CD4-positive, CD25-positive, alpha-beta regulatory T cell (primary cell): ENCODE measurements around the gene ECSIT. TPM values are rescaled to one million over a fixed set of nuclear protein-coding genes. Genes with fewer than 3 reads are reported as not detected.

Experiments used
- ATAC-seq, 2 donors: fragments of 150-1000 bp; cut with Tn5 transposase; one replicate each; pipeline ENCODE4 v1.10.0; 2021; ENCODE audit warnings: low read depth in 2 of 2, moderate number of reproducible peaks in 2 of 2, moderate library complexity in 1 of 2
- DNase-seq, 3 donors: peaks; one replicate each; pipeline versions ENCODE4 v3.0.0 to v3.0.0-alpha.2; 2012 to 2022; ENCODE audit warnings: mixed read lengths in 1 of 3
- H3K27ac ChIP-seq: one replicate; pipeline ENCODE4 v1.7.0; 2013; ENCODE audit warnings: mild to moderate bottlenecking, low read length; ENCODE audit not compliant: insufficient read depth, poor library complexity, severe bottlenecking
- H3K27me3 ChIP-seq: one replicate; pipeline ENCODE4 v1.7.0; 2013; ENCODE audit warnings: low read length; ENCODE audit not compliant: control insufficient read depth, insufficient read depth
- H3K36me3 ChIP-seq: one replicate; pipeline ENCODE4 v1.7.0; 2013; ENCODE audit warnings: mild to moderate bottlenecking, low read length, moderate library complexity; ENCODE audit not compliant: control insufficient read depth, insufficient read depth
- H3K4me1 ChIP-seq: 2 replicates; pipeline ENCODE4 v1.7.0; 2013; ENCODE audit warnings: mild to moderate bottlenecking, low read length; ENCODE audit not compliant: insufficient read depth, control insufficient read depth, poor library complexity, severe bottlenecking
- H3K4me3 ChIP-seq: one replicate; pipeline ENCODE4 v1.7.0; 2013; ENCODE audit warnings: low read depth, mild to moderate bottlenecking, low read length, moderate library complexity
- H3K9me3 ChIP-seq, 2 experiments: 1 replicate in 1 of 2; 2 replicates in 1 of 2; pipeline ENCODE4 v1.7.0; 2013; ENCODE audit warnings: low read length in 2 of 2, mild to moderate bottlenecking in 1 of 2, moderate library complexity in 1 of 2; ENCODE audit not compliant: control insufficient read depth in 2 of 2
- H3K27ac Mint-ChIP-seq, 3 donors: one replicate each; pipeline ENCODE4 v1.8.0; 2020 to 2022; ENCODE audit warnings: mild to moderate bottlenecking in 3 of 3, mixed read lengths in 3 of 3, moderate library complexity in 2 of 3
- H3K27me3 Mint-ChIP-seq: one replicate; pipeline ENCODE4 v1.8.0; 2022; ENCODE audit warnings: mild to moderate bottlenecking, mixed read lengths
- H3K36me3 Mint-ChIP-seq: one replicate; pipeline ENCODE4 v1.8.0; 2020; ENCODE audit warnings: mixed read lengths
- H3K4me1 Mint-ChIP-seq, 4 donors: one replicate each; pipeline ENCODE4 v1.8.0; 2020 to 2022; ENCODE audit warnings: mixed read lengths in 4 of 4, mild to moderate bottlenecking in 1 of 4
- H3K4me3 Mint-ChIP-seq, 4 donors: one replicate each; pipeline ENCODE4 v1.8.0; 2020 to 2022; ENCODE audit warnings: mild to moderate bottlenecking in 4 of 4, mixed read lengths in 4 of 4, moderate library complexity in 3 of 4
- H3K9me3 Mint-ChIP-seq, 7 donors: one replicate each; pipeline ENCODE4 v1.8.0; 2020 to 2022; ENCODE audit warnings: mixed read lengths in 7 of 7, mild to moderate bottlenecking in 3 of 7, moderate library complexity in 2 of 7
- polyA plus RNA-seq, 4 donors: library from polyadenylated mRNA; unstranded; fragments of 300-500 nt; fragmentation: Illumina TruSeq; gene quantifications; one replicate each; pipeline ENCODE4 v1.2.3, GENCODE V29; 2021
- total RNA-seq: library from RNA; stranded (reverse); gene quantifications from one replicate; pipeline ENCODE4 v1.2.3, GENCODE V29; 2022

ECSIT gene
- total and polyA plus RNA-seq, 5 donors from 2014 or later = 27.3 to 39.3 (median 36.9) TPM

DNA sequence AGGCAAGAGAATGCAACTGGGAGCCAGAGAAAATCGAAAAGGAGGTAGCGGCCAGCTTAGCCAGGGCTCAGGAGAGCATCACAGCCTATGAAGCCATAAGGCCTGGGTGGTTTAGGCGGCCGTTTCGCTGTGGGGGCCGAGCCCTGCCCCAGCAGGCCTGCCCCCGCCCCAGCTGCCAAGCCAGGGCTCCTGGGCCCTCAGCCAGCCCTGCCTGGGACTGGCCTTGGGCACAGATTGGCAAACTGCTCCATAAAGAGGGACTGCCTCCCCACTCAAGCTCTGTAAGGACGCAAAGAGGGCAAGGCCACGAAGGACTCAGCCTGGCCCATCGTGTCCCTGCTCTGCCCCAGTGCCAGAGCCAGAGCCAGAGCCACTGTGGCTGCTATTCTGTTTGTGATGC, 33.5 kb downstream of the ECSIT start:
- H3K36me3 Mint-ChIP-seq = peaks cover 27% of the 10 kb centered on the region
- no peak overlapping the region for H3K4me3 Mint-ChIP-seq
- H3K4me1 Mint-ChIP-seq = no peaks in the 10 kb centered on the region
- no peaks in the 10 kb centered on the region for H3K27me3 Mint-ChIP-seq
- no peaks in the 10 kb centered on the region for H3K4me1 ChIP-seq
- no peak overlapping the region for H3K27ac ChIP-seq
- no peak overlapping the region for H3K27ac Mint-ChIP-seq
- H3K9me3 ChIP-seq = no peaks in the 10 kb centered on the region
- peaks cover 16% of the 10 kb centered on the region for H3K36me3 ChIP-seq
- H3K27me3 ChIP-seq = no peaks in the 10 kb centered on the region
- DNase-seq = no peak
- H3K9me3 Mint-ChIP-seq = no peaks in the 10 kb centered on the region
- no peak for ATAC-seq
- no peak overlapping the region for H3K4me3 ChIP-seq

GRCh38 chr19:11494634-11495285, 34.2 kb downstream of the ECSIT start:
- peaks cover 0 to under 1% (median 0%) of the 10 kb centered on the region in 7 donors for H3K9me3 Mint-ChIP-seq
- DNase-seq (no peak), ATAC-seq (no peak)
- Histone ChIP-seq H3K27ac (no peak overlapping the region), H3K4me1 (no peaks in the 10 kb centered on the region), H3K27me3 (no peaks in the 10 kb centered on the region), H3K9me3 (no peaks in the 10 kb centered on the region), H3K4me3 (no peak overlapping the region), H3K36me3 (peaks cover 16% of the 10 kb centered on the region)
- H3K4me1 Mint-ChIP-seq = no peaks in the 10 kb centered on the region
- peaks cover 24% of the 10 kb centered on the region for H3K36me3 Mint-ChIP-seq
- no peak overlapping the region for H3K4me3 Mint-ChIP-seq
- H3K27me3 Mint-ChIP-seq = no peaks in the 10 kb centered on the region
- H3K27ac Mint-ChIP-seq = no peak overlapping the region

DNA sequence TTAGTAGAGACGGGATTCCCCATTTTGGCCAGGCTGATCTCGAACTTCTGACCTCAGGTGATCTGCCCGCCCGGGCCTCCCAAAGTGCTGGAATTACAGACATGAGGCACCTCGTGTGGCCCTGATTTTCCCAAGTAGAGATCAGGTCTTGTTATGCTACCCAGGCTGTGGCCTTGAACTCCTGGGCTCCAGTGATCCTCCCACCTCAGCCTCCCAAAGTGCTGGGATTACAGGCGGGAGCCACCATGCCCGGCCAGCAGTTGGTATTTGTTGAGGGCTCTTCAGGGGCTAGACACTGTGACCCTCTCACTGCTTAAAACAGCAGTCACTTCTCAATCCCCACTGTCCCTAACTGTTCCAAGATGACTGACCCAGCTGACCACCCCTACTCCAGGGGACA, 39.6 kb downstream of the ECSIT start:
- Mint-ChIP-seq H3K9me3 (peaks cover 0 to 6% (median 0%) of the 10 kb centered on the region in 7 donors), H3K36me3 (peaks cover 15% of the 10 kb centered on the region), H3K4me1 (peaks cover 0 to 2% (median 0%) of the 10 kb centered on the region in 4 donors), H3K27ac (no peak overlapping the region), H3K27me3 (no peaks in the 10 kb centered on the region), H3K4me3 (no peak overlapping the region)
- Histone ChIP-seq H3K9me3 (no peaks in the 10 kb centered on the region), H3K4me3 (no peak overlapping the region), H3K27ac (no peak overlapping the region), H3K4me1 (no peaks in the 10 kb centered on the region), H3K36me3 (peaks cover 11% of the 10 kb centered on the region), H3K27me3 (no peaks in the 10 kb centered on the region)
- DNase-seq (no peak), ATAC-seq (no peak)

GRCh38 chr19:11486661-11487503, 42.1 kb downstream of the ECSIT start:
- H3K36me3 Mint-ChIP-seq = peaks cover 19% of the 10 kb centered on the region

GRCh38 chr19:11485245-11485837, 43.6 kb downstream of the ECSIT start:
- ATAC-seq = no peak
- no peaks in the 10 kb centered on the region for H3K27me3 ChIP-seq
- Mint-ChIP-seq H3K4me3 (peak overlapping the region in 1 of 4 donors; percentile 17), H3K36me3 (peaks cover 13% of the 10 kb centered on the region), H3K9me3 (peaks cover 0 to 10% (median 0%) of the 10 kb centered on the region in 7 donors), H3K27ac (peak overlapping the region in 1 of 3 donors; percentile 66), H3K27me3 (peaks cover 21% of the 10 kb centered on the region), H3K4me1 (peaks cover 0 to 23% (median 13%) of the 10 kb centered on the region in 4 donors)
- DNase-seq = no peak
- H3K4me1 ChIP-seq = peaks cover 28% of the 10 kb centered on the region
- no peaks in the 10 kb centered on the region for H3K9me3 ChIP-seq
- H3K4me3 ChIP-seq = no peak overlapping the region
- no peak overlapping the region for H3K27ac ChIP-seq
- H3K36me3 ChIP-seq = no peaks in the 10 kb centered on the region

More at GRCh38 chr19:11486661-11487503, 42.1 kb downstream of the ECSIT start:
- ATAC-seq (no peak), DNase-seq (no peak)
- Histone ChIP-seq H3K27ac (no peak overlapping the region), H3K9me3 (no peaks in the 10 kb centered on the region), H3K4me1 (peaks cover 13% of the 10 kb centered on the region), H3K36me3 (peaks cover 7% of the 10 kb centered on the region), H3K27me3 (no peaks in the 10 kb centered on the region), H3K4me3 (no peak overlapping the region)
- H3K4me1 Mint-ChIP-seq = peaks cover 0 to 15% (median 7%) of the 10 kb centered on the region in 4 donors
- H3K4me3 Mint-ChIP-seq = no peak overlapping the region
- no peak overlapping the region for H3K27ac Mint-ChIP-seq
- H3K27me3 Mint-ChIP-seq = peaks cover 12% of the 10 kb centered on the region
- peaks cover 0 to 8% (median 0%) of the 10 kb centered on the region in 7 donors for H3K9me3 Mint-ChIP-seq

DNA sequence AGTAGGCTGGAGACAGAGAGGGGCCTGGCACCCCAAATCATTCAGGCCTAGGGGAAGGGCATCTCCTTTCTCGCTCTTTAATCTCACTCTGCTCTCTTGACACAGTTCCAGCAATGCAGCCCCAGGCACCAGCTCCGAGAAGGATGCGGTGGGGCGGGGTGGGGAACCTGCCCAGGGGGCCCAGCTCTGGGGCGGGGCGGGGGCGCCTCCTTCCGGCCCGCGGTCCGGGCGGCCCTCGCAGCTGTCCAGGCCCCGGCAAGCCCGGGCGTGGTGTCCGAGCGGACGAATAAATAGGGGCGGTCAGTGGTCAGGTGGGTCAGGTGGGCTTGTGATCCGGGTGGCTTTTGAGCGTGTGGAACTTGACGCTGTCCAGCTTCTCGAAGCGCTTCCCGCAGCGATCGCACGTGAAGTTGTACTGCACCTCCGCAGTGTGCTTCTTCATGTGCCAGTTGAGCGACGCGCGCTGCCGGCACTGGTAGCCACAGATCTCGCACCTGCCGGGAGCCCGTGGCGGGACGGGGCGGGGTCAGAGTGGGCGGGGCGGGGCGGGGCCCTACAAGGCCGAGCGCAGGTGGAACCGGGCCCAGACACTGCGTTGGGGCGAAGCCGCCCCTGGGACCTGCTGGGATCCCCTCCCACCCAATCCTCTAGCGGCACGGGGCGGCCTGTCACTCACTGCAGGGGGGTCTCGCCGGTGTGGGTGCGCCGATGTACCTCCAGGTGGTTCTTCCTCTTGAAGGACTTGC, 45.4 kb downstream of the ECSIT start:
- peaks cover 40% of the 10 kb centered on the region for H3K4me1 ChIP-seq
- no peak overlapping the region for H3K27ac ChIP-seq
- ATAC-seq = no peak
- peaks cover 0 to 9% (median 0%) of the 10 kb centered on the region in 7 donors for H3K9me3 Mint-ChIP-seq
- no peaks in the 10 kb centered on the region for H3K27me3 ChIP-seq
- peaks cover 7% of the 10 kb centered on the region for H3K36me3 Mint-ChIP-seq
- no peaks in the 10 kb centered on the region for H3K36me3 ChIP-seq
- H3K27ac Mint-ChIP-seq = no peak overlapping the region
- H3K9me3 ChIP-seq = no peaks in the 10 kb centered on the region
- H3K4me3 Mint-ChIP-seq = peak overlapping the region in 2 of 4 donors; percentile 24 to 41
- H3K4me3 ChIP-seq = no peak overlapping the region
- peaks cover 29% of the 10 kb centered on the region for H3K27me3 Mint-ChIP-seq
- peaks cover 0 to 30% (median 13%) of the 10 kb centered on the region in 4 donors for H3K4me1 Mint-ChIP-seq
- DNase-seq = no peak

DNA sequence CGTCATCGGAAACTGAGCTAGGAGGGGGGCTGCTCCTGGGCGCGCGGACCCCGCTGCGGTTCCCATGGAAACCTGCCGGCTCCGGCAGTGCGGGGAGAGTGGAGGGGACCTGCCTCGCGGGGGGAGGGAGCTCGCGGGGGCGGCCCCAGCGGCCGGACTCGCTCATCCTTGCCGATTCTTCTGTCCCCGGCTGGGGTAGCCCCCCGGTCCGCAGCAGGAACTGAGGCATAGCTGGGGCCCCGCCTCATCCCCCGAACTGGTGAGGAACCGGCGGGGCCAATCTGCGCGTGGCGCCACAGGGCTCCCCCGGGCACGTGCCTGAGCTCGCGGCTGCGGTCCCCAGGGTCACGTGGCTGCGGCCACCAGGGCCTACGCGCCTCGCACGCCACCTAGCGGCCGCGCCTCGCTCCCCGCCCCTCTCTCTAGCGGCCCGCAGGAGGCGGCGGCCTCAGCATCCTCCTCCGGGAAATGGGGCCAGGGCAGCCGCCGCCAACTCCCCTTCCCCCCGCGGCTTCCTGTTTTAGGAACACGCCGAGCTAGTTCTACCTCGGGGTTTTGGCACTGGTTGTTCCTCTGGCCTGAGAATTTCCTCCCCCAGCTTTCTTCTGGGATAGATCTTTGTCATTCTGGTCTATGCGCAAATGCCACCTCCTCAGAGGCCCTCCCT, 46.4 kb downstream of the ECSIT start:
- peak overlapping the region in 2 of 3 donors; percentile 29 to 55 for H3K27ac Mint-ChIP-seq
- H3K4me3 ChIP-seq = peak overlapping the region; percentile 13

More for the DNA sequence above, 46.4 kb downstream of the ECSIT start:
- peak; percentile 78 to 92 (median 85) for DNase-seq
- no peaks in the 10 kb centered on the region for H3K9me3 ChIP-seq
- H3K27ac ChIP-seq = peak overlapping the region; percentile 47
- no peaks in the 10 kb centered on the region for H3K36me3 ChIP-seq
- peaks cover 40% of the 10 kb centered on the region for H3K4me1 ChIP-seq
- Mint-ChIP-seq H3K36me3 (peaks cover 7% of the 10 kb centered on the region), H3K4me3 (peak overlapping the region; percentile 52 to 82 (median 72)), H3K27me3 (peaks cover 38% of the 10 kb centered on the region), H3K9me3 (peaks cover 0 to 9% (median 0%) of the 10 kb centered on the region in 7 donors), H3K4me1 (peaks cover 0 to 31% (median 13%) of the 10 kb centered on the region in 4 donors)
- peak; percentile 84 to 90 for ATAC-seq
- H3K27me3 ChIP-seq = no peaks in the 10 kb centered on the region
